NB4 (cell line): Measurements from ENCODE around the gene ZBTB20.

ENCODE experiments used
- DNase-seq: peaks from one replicate; pipeline ENCODE4 v3.0.0; 2010; ENCODE audit warnings: low read depth
- H3K4me3 ChIP-seq: one replicate; pipeline ENCODE4 v1.5.1; 2011; ENCODE audit warnings: mild to moderate bottlenecking, low read depth, low read length, moderate library complexity
- MYC ChIP-seq: IDR thresholded peaks from 2 replicates; pipeline ENCODE4 v1.6.1; 2011; ENCODE audit warnings: low read depth, low read length
- POLR2A ChIP-seq: IDR thresholded peaks from 2 replicates; pipeline ENCODE4 v1.6.1; 2011; ENCODE audit warnings: mild to moderate bottlenecking; ENCODE audit not compliant: insufficient read length; ENCODE audit errors: extremely low read depth
- TF ChIP-seq, protein P1 (sequence below): IDR thresholded peaks from 2 replicates; pipeline ENCODE4 v1.6.1; 2011; ENCODE audit warnings: low read depth, low read length
- TF ChIP-seq, protein P2 (sequence below): IDR thresholded peaks from one replicate; pipeline ENCODE4 v1.5.1; 2012; ENCODE audit warnings: low read depth, low read length

ZBTB20 gene

GRCh38 chr3:114351123-114351821 is 795.8 kb downstream of the ZBTB20 start:
- TF ChIP-seq MYC (no peak), POLR2A (no peak)
- TF ChIP-seq, protein P1, sequence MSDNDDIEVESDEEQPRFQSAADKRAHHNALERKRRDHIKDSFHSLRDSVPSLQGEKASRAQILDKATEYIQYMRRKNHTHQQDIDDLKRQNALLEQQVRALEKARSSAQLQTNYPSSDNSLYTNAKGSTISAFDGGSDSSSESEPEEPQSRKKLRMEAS: no peak
- TF ChIP-seq, protein P2, sequence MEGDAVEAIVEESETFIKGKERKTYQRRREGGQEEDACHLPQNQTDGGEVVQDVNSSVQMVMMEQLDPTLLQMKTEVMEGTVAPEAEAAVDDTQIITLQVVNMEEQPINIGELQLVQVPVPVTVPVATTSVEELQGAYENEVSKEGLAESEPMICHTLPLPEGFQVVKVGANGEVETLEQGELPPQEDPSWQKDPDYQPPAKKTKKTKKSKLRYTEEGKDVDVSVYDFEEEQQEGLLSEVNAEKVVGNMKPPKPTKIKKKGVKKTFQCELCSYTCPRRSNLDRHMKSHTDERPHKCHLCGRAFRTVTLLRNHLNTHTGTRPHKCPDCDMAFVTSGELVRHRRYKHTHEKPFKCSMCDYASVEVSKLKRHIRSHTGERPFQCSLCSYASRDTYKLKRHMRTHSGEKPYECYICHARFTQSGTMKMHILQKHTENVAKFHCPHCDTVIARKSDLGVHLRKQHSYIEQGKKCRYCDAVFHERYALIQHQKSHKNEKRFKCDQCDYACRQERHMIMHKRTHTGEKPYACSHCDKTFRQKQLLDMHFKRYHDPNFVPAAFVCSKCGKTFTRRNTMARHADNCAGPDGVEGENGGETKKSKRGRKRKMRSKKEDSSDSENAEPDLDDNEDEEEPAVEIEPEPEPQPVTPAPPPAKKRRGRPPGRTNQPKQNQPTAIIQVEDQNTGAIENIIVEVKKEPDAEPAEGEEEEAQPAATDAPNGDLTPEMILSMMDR: no peak
- no peak overlapping the region for H3K4me3 ChIP-seq
- DNase-seq: no peak

- TF ChIP-seq POLR2A: no peak
- TF ChIP-seq, protein P2: no peak
- TF ChIP-seq, protein P1: no peak
- DNase-seq: no peak
- no peak overlapping the region for H3K4me3 ChIP-seq
Measured at GRCh38 chr3:114350690-114351089, 796.4 kb downstream of the ZBTB20 start.

DNA sequence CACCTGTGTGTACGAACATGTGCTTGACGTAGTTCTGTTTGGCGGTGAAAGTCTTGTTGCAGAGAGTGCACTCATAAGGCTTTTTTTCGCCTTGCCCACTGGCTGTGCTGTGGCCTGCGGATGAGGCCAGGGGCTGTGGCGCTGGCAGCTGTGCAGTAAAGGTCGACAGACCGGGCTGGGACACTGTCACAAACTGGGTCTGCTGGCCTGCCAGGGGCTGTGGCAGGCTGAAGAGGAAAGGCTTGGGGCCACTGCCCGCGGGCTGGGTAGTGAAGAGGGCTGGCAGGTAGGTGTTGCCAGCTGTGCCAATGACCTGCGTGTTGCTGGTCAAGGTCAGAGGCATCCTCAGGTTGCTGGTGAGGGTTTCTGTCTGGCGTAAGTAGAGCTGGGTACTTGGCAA is 796.8 kb downstream of the ZBTB20 start:
- TF ChIP-seq, protein P1: no peak
- TF ChIP-seq POLR2A: no peak
- TF ChIP-seq, protein P2: no peak
- no peak for TF ChIP-seq MYC
- DNase-seq: no peak
- H3K4me3 ChIP-seq: no peak overlapping the region

GRCh38 chr3:114344492-114344891 is 802.6 kb downstream of the ZBTB20 start:
- DNase-seq: no peak
- no peak overlapping the region for H3K4me3 ChIP-seq
- TF ChIP-seq POLR2A (no peak), MYC (no peak)
- TF ChIP-seq, protein P2: no peak
- TF ChIP-seq, protein P1: no peak

DNA sequence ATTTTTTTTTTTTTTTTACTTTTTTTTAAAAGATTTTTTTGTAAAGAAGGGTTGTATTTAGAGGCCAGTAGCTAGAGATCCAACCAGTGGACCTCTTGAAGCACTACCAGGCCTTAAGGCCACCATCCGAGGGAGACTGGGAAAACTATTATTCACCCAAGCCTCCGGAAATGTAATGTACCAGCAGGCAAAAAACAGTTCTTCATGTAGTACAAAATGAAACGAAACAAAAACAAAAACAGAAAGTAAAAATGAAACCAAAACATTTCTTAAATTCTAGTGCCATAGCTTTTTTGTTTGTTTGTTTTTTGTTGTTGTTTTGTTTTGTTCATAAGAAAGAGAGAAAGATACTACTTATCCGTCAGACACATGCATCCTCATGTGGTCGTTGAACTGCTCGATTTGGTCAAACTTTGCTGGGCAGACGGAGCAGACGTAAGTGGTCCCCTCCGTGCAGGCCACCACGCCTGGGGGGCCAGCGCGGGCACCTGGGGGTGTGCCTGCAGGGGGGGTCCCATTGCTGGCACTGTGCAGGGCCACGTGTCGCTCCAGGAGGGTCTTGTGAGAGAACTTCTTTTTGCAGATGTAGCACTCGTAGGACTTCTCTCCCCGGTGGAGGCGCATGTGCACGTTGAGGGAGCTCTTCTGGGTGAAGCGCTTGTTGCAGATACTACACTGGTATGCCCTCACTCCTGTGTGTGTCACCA is 808.3 kb downstream of the ZBTB20 start:
- no peak overlapping the region for H3K4me3 ChIP-seq
- TF ChIP-seq POLR2A (no peak), MYC (no peak)
- TF ChIP-seq, protein P1: no peak
- TF ChIP-seq, protein P2: no peak
- no peak for DNase-seq
